Measurements from ENCODE around the gene KLHL21. TPM values are rescaled to one million over a fixed set of nuclear protein-coding genes. Genes with fewer than 3 reads are reported as not detected.

KLHL21 gene
- polyA plus RNA-seq, 2 of the 4 experiments (the other 2 are of a cell fraction), result 3.3 to 10.5 TPM

DNA sequence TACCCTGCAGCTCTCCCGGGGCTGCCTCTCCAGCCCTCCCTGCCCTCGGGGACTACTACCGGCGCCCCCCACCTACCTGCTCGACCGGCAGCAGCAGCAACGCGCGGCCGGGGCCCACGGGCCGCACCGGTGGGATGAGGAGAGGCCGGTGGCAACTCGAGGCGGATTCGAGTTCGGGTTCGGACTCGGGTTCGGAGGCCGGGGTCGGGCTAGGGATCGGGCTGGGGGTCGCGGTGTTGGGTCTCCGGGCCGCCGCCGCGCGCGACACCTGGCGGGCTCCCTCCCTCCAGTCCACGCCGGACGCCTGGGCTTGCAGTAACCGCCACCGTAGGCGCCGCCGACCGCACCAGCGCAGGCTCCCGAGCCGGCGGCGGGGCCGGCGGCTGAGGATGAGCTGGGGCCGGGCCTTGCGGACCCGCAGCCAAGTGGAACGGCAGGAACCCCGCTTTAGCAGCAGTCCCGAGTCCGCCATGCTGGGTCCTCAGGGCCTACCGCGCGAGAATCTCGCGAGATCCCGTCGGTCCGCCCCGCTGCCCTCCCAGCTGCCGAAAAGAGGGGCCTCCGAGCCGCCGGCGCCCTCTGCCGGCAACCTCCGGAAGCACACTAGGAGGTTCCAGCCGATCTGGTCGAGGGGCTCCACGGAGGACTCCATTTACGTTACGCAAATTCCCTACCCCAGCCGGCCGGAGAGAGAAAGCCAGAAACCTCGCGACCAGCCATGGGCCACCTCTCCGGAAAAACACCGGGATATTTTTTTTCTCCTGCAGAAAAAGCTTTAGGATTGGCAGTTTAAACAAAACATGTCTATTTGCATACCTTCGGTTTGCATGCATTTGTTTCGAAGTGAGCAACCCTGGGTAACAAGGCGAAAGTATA is 48.4 kb downstream of the KLHL21 start, which contains the start of gene NOL9 (continued):
- TF ChIP-seq EHF (CRISPR knock-in tag; IDR thresholded peaks at IDR 0.05), result no peak
- no peak for TF ChIP-seq EHMT2 (IDR thresholded peaks at IDR 0.05; ENCODE audit: low read depth)
- TF ChIP-seq, protein P1, sequence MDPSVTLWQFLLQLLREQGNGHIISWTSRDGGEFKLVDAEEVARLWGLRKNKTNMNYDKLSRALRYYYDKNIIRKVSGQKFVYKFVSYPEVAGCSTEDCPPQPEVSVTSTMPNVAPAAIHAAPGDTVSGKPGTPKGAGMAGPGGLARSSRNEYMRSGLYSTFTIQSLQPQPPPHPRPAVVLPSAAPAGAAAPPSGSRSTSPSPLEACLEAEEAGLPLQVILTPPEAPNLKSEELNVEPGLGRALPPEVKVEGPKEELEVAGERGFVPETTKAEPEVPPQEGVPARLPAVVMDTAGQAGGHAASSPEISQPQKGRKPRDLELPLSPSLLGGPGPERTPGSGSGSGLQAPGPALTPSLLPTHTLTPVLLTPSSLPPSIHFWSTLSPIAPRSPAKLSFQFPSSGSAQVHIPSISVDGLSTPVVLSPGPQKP (IDR thresholded peaks at IDR 0.05; ENCODE audit: low read depth, low read length), result no peak
- no peak for TF ChIP-seq RFX5 (IDR thresholded peaks at IDR 0.05)
- TF ChIP-seq, protein P2, sequence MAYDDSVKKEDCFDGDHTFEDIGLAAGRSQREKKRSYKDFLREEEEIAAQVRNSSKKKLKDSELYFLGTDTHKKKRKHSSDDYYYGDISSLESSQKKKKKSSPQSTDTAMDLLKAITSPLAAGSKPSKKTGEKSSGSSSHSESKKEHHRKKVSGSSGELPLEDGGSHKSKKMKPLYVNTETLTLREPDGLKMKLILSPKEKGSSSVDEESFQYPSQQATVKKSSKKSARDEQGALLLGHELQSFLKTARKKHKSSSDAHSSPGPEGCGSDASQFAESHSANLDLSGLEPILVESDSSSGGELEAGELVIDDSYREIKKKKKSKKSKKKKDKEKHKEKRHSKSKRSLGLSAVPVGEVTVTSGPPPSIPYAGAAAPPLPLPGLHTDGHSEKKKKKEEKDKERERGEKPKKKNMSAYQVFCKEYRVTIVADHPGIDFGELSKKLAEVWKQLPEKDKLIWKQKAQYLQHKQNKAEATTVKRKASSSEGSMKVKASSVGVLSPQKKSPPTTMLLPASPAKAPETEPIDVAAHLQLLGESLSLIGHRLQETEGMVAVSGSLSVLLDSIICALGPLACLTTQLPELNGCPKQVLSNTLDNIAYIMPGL (CRISPR knock-in tag; IDR thresholded peaks at IDR 0.05; ENCODE audit: borderline replicate concordance), result no peak; the same call in 1 of the 2 replicates
- TF ChIP-seq SREBF2 (IDR thresholded peaks at IDR 0.05), result no peak
- TF ChIP-seq HOXB5 (CRISPR knock-in tag; IDR thresholded peaks at IDR 0.05), result no peak
- no peak for TF ChIP-seq CBX8 (IDR thresholded peaks at IDR 0.05)
- peak; percentile 31 to 50; a peak in 4 of 5 replicates for TF ChIP-seq RAD21 (conservative IDR thresholded peaks at IDR 0.05 in 1 of 2, IDR thresholded peaks at IDR 0.05 in 1 of 2)
- TF ChIP-seq, protein P3, sequence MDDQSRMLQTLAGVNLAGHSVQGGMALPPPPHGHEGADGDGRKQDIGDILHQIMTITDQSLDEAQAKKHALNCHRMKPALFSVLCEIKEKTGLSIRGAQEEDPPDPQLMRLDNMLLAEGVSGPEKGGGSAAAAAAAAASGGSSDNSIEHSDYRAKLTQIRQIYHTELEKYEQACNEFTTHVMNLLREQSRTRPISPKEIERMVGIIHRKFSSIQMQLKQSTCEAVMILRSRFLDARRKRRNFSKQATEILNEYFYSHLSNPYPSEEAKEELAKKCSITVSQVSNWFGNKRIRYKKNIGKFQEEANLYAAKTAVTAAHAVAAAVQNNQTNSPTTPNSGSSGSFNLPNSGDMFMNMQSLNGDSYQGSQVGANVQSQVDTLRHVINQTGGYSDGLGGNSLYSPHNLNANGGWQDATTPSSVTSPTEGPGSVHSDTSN (IDR thresholded peaks at IDR 0.05), result no peak
- TF ChIP-seq, protein P4, sequence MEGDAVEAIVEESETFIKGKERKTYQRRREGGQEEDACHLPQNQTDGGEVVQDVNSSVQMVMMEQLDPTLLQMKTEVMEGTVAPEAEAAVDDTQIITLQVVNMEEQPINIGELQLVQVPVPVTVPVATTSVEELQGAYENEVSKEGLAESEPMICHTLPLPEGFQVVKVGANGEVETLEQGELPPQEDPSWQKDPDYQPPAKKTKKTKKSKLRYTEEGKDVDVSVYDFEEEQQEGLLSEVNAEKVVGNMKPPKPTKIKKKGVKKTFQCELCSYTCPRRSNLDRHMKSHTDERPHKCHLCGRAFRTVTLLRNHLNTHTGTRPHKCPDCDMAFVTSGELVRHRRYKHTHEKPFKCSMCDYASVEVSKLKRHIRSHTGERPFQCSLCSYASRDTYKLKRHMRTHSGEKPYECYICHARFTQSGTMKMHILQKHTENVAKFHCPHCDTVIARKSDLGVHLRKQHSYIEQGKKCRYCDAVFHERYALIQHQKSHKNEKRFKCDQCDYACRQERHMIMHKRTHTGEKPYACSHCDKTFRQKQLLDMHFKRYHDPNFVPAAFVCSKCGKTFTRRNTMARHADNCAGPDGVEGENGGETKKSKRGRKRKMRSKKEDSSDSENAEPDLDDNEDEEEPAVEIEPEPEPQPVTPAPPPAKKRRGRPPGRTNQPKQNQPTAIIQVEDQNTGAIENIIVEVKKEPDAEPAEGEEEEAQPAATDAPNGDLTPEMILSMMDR (IDR thresholded peaks at IDR 0.05), result peak; percentile 72
- TF ChIP-seq RCOR1 (IDR thresholded peaks at IDR 0.05; ENCODE audit: low read depth, low read length), result no peak
- no peak for TF ChIP-seq CHD4 (IDR thresholded peaks at IDR 0.05; ENCODE audit: borderline replicate concordance)
- TF ChIP-seq, protein P5, sequence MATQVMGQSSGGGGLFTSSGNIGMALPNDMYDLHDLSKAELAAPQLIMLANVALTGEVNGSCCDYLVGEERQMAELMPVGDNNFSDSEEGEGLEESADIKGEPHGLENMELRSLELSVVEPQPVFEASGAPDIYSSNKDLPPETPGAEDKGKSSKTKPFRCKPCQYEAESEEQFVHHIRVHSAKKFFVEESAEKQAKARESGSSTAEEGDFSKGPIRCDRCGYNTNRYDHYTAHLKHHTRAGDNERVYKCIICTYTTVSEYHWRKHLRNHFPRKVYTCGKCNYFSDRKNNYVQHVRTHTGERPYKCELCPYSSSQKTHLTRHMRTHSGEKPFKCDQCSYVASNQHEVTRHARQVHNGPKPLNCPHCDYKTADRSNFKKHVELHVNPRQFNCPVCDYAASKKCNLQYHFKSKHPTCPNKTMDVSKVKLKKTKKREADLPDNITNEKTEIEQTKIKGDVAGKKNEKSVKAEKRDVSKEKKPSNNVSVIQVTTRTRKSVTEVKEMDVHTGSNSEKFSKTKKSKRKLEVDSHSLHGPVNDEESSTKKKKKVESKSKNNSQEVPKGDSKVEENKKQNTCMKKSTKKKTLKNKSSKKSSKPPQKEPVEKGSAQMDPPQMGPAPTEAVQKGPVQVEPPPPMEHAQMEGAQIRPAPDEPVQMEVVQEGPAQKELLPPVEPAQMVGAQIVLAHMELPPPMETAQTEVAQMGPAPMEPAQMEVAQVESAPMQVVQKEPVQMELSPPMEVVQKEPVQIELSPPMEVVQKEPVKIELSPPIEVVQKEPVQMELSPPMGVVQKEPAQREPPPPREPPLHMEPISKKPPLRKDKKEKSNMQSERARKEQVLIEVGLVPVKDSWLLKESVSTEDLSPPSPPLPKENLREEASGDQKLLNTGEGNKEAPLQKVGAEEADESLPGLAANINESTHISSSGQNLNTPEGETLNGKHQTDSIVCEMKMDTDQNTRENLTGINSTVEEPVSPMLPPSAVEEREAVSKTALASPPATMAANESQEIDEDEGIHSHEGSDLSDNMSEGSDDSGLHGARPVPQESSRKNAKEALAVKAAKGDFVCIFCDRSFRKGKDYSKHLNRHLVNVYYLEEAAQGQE (IDR thresholded peaks at IDR 0.05), result peak; percentile 100
- TF ChIP-seq, protein P6, sequence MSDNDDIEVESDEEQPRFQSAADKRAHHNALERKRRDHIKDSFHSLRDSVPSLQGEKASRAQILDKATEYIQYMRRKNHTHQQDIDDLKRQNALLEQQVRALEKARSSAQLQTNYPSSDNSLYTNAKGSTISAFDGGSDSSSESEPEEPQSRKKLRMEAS (IDR thresholded peaks at IDR 0.05), result peak; percentile 62
- no peak for TF ChIP-seq NPAS2 (CRISPR knock-in tag; IDR thresholded peaks at IDR 0.05; ENCODE audit: borderline replicate concordance)
- TF ChIP-seq MAZ (IDR thresholded peaks at IDR 0.05; ENCODE audit: borderline replicate concordance, low read depth, low read length), result 0 out of 2 replicates have a peak, but pooled peaks have one; percentile 16
- no peak for TF ChIP-seq FOSB (CRISPR knock-in tag; IDR thresholded peaks at IDR 0.05)
- no peak for TF ChIP-seq MAFK (IDR thresholded peaks at IDR 0.05; ENCODE audit: partially characterized antibody)
- TF ChIP-seq HEYL (CRISPR knock-in tag; IDR thresholded peaks at IDR 0.05), result no peak
- TF ChIP-seq TFCP2L1 (CRISPR knock-in tag; IDR thresholded peaks at IDR 0.05), result no peak

Measured in A549 (cell line).